GM12878 (cell line): ENCODE measurements around the gene NCKAP5. TPM values are rescaled to one million over a fixed set of nuclear protein-coding genes. Genes with fewer than 3 reads are reported as not detected.
A peak's percentile ranks its signal among the peaks of the same experiment; 100 is the strongest.

Experiments used
- CHD4 ChIP-seq: fragments of 200-600 bp; sonication (generic); IDR thresholded peaks from 2 replicates; pipeline ENCODE4 v1.6.1; 2016; ENCODE audit warnings: mild to moderate bottlenecking
- CREB1 ChIP-seq: IDR thresholded peaks from 2 replicates; pipeline ENCODE4 v1.6.1; 2012; ENCODE audit warnings: low read depth, mild to moderate bottlenecking, inconsistent platforms
- ELK1 ChIP-seq: IDR thresholded peaks from 2 replicates; pipeline ENCODE4 v1.6.1; 2012; ENCODE audit warnings: low read depth, low read length, improper control_type of control experiment
- EP300 ChIP-seq, 2 experiments: fragments of 150-350 bp in 1 of 2; IDR thresholded peaks; 2 replicates each; pipeline ENCODE4 v1.6.1; 2011 to 2012; ENCODE audit warnings: low read depth in 2 of 2, low read length in 2 of 2, borderline replicate concordance in 1 of 2, improper control_type of control experiment in 1 of 2, inconsistent platforms in 1 of 2; ENCODE audit not compliant: control insufficient read depth in 1 of 2
- MLLT1 ChIP-seq: fragments of 450-650 bp; IDR thresholded peaks from 2 replicates; pipeline ENCODE4 v1.6.1; 2016; ENCODE audit warnings: mild to moderate bottlenecking
- NFXL1 ChIP-seq: fragments of 450-650 bp; IDR thresholded peaks from 2 replicates; pipeline ENCODE4 v1.6.1; 2017; ENCODE audit warnings: antibody characterized with exemption, mild to moderate bottlenecking, borderline replicate concordance
- NR2C1 ChIP-seq: fragments of 450-650 bp; IDR thresholded peaks from 2 replicates; pipeline ENCODE4 v1.6.1; 2017; ENCODE audit warnings: antibody characterized with exemption, mild to moderate bottlenecking, moderate library complexity
- POU2F2 ChIP-seq: IDR thresholded peaks from 3 replicates; pipeline ENCODE4 v1.6.1; 2011; ENCODE audit warnings: low read depth, mild to moderate bottlenecking, low read length, borderline replicate concordance
- RAD21 ChIP-seq: IDR thresholded peaks from 2 replicates; pipeline ENCODE4 v1.6.1; 2011; ENCODE audit warnings: mild to moderate bottlenecking, low read depth, low read length, moderate library complexity; ENCODE audit not compliant: insufficient read depth
- RFX5 ChIP-seq: IDR thresholded peaks from 2 replicates; pipeline ENCODE4 v1.6.1; 2011; ENCODE audit warnings: low read depth, low read length, improper control_type of control experiment
- SIN3A ChIP-seq: IDR thresholded peaks from 2 replicates; pipeline ENCODE4 v1.6.1; 2012; ENCODE audit warnings: low read depth, low read length, improper control_type of control experiment
- SREBF1 ChIP-seq: IDR thresholded peaks from 2 replicates; pipeline ENCODE4 v1.6.1; 2012; ENCODE audit warnings: mild to moderate bottlenecking, low read length
- SUZ12 ChIP-seq: fragments of 200-600 bp; sonication (generic); IDR thresholded peaks from one replicate; pipeline ENCODE4 v1.6.1; 2018; ENCODE audit warnings: antibody characterized with exemption, mild to moderate bottlenecking; ENCODE audit not compliant: unreplicated experiment
- ZNF687 ChIP-seq: fragments of 450-650 bp; IDR thresholded peaks from 2 replicates; pipeline ENCODE4 v1.6.1; 2017; ENCODE audit warnings: mild to moderate bottlenecking, moderate library complexity
- ZZZ3 ChIP-seq: IDR thresholded peaks from 2 replicates; pipeline ENCODE4 v1.6.1; 2011; ENCODE audit warnings: low read depth; ENCODE audit not compliant: control insufficient read depth, insufficient read length
- polyA plus RNA-seq, 11 experiments: library from polyadenylated mRNA; depleted of rRNA in 4 of 11; unstranded in 6 of 11; stranded (reverse) in 5 of 11; fragments of >200 nt; fragmentation: Nextera tagmentation in 4 of 11; fragmentation: Illumina TruSeq in 1 of 11; extraction: Ambion mirVana in 4 of 11; extraction: Trizol in 1 of 11; gene quantifications; 1 replicate in 1 of 11; 2 replicates in 10 of 11; pipeline versions ENCODE4 v1.2.1 to v1.2.3, GENCODE V29; 2011 to 2016; ENCODE audit warnings: inconsistent platforms in 2 of 11, missing spikeins in 2 of 11, low read depth in 1 of 11
- total RNA-seq, 4 experiments: library from RNA; depleted of rRNA in 3 of 4; stranded (reverse); fragments of >200 nt in 3 of 4; fragmentation: Illumina TruSeq in 1 of 4; extraction: Trizol in 1 of 4; gene quantifications; 2 replicates each; pipeline versions ENCODE4 v1.2.1 to v1.2.3, GENCODE V29; 2013 to 2021
- TF ChIP-seq, protein P1 (sequence below): fragments of 450-650 bp; IDR thresholded peaks from 2 replicates; pipeline ENCODE4 v1.6.1; 2017; ENCODE audit warnings: mild to moderate bottlenecking, moderate library complexity
- TF ChIP-seq, protein P2 (sequence below): fragments of 450-650 bp; IDR thresholded peaks from 2 replicates; pipeline ENCODE4 v1.6.1; 2017; ENCODE audit warnings: mild to moderate bottlenecking, low read depth, inconsistent platforms; ENCODE audit not compliant: poor library complexity, severe bottlenecking

The NCKAP5 gene
- total and polyA plus RNA-seq, 10 of the 15 experiments (the other 5 are each of a cell fraction or from before 2014, with no cell fraction given) = 0.06 to 0.44 (median 0.16) TPM

GRCh38 chr2:133503323-133503722 is 64.9 kb downstream of the NCKAP5 start (continued):
- TF ChIP-seq RFX5 = no peak
- peak; percentile 32; the same call in 1 of the 2 replicates for TF ChIP-seq MLLT1
- TF ChIP-seq CREB1 = no peak
- no peak for TF ChIP-seq ELK1
- no peak for TF ChIP-seq POU2F2
- TF ChIP-seq NFXL1 = no peak
- no peak for TF ChIP-seq ZZZ3
- peak; percentile 97 for TF ChIP-seq ZNF687
- TF ChIP-seq EP300 (IDR thresholded peaks at IDR 0.05; ENCODE audit: borderline replicate concordance in 1 of 2, control insufficient read depth in 1 of 2, low read depth in 2 of 2, low read length in 2 of 2) = no peak
- TF ChIP-seq RAD21 = no peak
- TF ChIP-seq, protein P1, sequence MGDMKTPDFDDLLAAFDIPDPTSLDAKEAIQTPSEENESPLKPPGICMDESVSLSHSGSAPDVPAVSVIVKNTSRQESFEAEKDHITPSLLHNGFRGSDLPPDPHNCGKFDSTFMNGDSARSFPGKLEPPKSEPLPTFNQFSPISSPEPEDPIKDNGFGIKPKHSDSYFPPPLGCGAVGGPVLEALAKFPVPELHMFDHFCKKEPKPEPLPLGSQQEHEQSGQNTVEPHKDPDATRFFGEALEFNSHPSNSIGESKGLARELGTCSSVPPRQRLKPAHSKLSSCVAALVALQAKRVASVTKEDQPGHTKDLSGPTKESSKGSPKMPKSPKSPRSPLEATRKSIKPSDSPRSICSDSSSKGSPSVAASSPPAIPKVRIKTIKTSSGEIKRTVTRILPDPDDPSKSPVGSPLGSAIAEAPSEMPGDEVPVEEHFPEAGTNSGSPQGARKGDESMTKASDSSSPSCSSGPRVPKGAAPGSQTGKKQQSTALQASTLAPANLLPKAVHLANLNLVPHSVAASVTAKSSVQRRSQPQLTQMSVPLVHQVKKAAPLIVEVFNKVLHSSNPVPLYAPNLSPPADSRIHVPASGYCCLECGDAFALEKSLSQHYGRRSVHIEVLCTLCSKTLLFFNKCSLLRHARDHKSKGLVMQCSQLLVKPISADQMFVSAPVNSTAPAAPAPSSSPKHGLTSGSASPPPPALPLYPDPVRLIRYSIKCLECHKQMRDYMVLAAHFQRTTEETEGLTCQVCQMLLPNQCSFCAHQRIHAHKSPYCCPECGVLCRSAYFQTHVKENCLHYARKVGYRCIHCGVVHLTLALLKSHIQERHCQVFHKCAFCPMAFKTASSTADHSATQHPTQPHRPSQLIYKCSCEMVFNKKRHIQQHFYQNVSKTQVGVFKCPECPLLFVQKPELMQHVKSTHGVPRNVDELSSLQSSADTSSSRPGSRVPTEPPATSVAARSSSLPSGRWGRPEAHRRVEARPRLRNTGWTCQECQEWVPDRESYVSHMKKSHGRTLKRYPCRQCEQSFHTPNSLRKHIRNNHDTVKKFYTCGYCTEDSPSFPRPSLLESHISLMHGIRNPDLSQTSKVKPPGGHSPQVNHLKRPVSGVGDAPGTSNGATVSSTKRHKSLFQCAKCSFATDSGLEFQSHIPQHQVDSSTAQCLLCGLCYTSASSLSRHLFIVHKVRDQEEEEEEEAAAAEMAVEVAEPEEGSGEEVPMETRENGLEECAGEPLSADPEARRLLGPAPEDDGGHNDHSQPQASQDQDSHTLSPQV = 0 out of 2 replicates have a peak, but pooled peaks have one; percentile 16
- no peak for TF ChIP-seq SREBF1
- no peak for TF ChIP-seq CHD4
- TF ChIP-seq SUZ12 = no peak
- TF ChIP-seq NR2C1 = no peak
- TF ChIP-seq, protein P2, sequence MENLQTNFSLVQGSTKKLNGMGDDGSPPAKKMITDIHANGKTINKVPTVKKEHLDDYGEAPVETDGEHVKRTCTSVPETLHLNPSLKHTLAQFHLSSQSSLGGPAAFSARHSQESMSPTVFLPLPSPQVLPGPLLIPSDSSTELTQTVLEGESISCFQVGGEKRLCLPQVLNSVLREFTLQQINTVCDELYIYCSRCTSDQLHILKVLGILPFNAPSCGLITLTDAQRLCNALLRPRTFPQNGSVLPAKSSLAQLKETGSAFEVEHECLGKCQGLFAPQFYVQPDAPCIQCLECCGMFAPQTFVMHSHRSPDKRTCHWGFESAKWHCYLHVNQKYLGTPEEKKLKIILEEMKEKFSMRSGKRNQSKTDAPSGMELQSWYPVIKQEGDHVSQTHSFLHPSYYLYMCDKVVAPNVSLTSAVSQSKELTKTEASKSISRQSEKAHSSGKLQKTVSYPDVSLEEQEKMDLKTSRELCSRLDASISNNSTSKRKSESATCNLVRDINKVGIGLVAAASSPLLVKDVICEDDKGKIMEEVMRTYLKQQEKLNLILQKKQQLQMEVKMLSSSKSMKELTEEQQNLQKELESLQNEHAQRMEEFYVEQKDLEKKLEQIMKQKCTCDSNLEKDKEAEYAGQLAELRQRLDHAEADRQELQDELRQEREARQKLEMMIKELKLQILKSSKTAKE = peak; percentile 25
- no peak for TF ChIP-seq SIN3A
